GM18520 (cell line): ENCODE results near the gene TNFAIP8.

Experiments
- ATAC-seq: cut with Tn5 transposase; IDR thresholded peaks from one replicate; pipeline ENCODE4 v1.9.1; 2021; ENCODE audit not compliant: unreplicated experiment

The TNFAIP8 gene

GRCh38 chr5:119345861-119346260 lies 10.0 kb upstream of the TNFAIP8 start:
- no peak for ATAC-seq

DNA sequence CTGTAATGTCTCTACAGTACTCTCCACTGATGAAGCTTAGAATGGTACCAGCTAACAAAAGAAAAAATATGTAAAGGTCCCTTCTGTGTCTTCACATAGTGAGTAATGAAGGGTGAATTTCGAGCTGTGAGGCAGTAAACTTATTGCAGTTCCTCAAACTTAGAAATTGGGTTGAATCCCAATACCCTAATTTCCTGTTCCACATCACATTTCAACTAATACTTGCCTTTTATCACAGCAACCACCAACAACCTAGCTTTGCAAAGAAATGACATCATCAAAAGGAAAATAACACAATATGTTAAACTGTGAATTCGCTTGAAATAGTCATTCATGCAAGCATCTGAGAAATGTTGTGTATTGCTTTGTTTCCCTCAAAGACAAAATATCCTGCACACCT lies 9.4 kb upstream of the TNFAIP8 start:
- no peak for ATAC-seq

- no peak for ATAC-seq
Observed at GRCh38 chr5:119347574-119347973, 8.2 kb upstream of the TNFAIP8 start.

GRCh38 chr5:119347991-119348390 lies 7.8 kb upstream of the TNFAIP8 start:
- ATAC-seq: no peak

DNA sequence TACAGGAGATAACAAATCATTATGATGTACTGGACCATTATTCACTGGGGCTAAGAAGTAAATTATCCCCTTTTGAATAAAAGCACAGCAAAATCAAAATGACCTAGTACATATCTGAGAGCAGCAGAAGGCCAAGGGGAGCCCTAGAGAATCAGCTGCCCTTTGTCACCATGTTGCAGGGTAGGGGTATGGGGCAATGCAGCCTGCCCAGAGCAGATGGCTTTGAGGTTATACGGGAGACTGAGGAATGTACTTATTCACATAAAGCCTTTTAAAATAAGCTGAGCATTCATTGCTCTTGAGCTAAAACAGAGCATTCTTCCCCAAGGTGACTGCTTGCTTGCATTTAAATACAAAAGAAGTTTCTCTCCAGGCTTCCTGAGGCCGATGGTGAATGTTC lies 2.6 kb upstream of the TNFAIP8 start:
- no peak for ATAC-seq

GRCh38 chr5:119353686-119354366 lies 2.0 kb upstream of the TNFAIP8 start:
- ATAC-seq: peak; percentile 60

GRCh38 chr5:119354537-119355243 lies 1.1 kb upstream of the TNFAIP8 start:
- no peak for ATAC-seq

- ATAC-seq: no peak
Observed at GRCh38 chr5:119355244-119355638, 578 bp upstream of the TNFAIP8 start.

DNA sequence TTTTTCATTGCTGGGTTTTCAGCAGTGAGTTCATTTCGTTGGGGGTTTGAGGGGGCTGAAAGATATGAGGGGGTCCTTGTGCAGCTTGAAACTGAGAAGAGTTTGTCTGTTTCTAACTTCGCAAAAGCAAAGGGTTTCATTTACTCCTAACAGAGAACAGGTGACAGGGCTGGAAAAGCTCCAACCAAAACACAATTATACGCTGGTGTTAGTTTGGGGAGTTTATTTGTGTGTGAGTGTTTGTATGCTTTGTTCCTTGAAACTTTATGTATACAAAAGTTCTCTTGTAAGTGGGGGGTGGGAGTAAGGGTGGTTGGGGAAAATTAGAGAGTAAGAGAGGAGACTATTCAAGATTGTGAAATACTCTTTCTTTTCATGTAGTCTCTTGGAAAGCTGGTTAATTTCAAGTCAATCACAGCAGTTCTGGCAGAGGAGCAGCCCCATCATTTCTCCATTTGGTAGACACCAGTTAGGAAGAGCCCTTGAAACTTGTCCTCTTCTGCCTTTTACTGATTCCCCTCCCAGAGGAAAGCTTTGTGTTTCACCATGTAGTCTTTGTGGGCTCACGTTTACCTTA lies 881 bp downstream of the TNFAIP8 start:
- no peak for ATAC-seq

- no peak for ATAC-seq
Observed at GRCh38 chr5:119357270-119357669, 1.5 kb downstream of the TNFAIP8 start.

- ATAC-seq: no peak
Observed at GRCh38 chr5:119357808-119358529, 2.1 kb downstream of the TNFAIP8 start.

- ATAC-seq: no peak
Observed at GRCh38 chr5:119358530-119358900, 2.7 kb downstream of the TNFAIP8 start.

DNA sequence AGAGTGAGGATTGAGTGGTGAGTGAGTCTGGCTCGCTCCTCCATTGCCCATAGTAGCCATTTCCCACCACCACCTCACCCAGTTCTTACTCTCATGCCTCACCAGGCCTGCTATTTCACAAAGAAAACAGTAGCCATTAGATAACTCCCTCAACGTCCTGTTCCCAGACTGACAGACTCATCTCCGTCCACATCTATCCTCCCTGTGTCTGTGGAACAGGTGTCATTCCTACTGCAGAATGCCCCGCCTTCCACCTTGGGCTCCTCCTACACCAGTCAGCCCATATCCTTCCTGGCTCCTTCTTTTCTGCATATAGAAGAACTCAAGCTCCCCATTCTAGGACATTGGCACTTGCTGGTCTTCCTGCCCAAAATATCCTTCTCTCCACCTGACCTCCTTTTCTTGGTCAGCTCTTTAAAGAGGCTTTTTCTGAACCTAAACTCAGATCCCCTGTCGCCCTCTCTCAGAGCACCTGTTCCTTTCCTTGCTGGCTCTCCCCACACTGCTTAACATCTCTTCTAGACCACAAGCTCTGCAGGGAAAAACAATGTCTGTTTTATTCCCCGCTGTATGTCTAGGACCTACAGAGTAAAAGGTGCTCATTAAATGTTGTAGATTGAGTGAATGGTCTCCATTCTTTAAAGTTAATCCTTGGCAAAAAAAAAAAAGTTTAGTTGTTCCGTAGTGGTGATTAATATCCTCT lies 3.2 kb downstream of the TNFAIP8 start:
- no peak for ATAC-seq

DNA sequence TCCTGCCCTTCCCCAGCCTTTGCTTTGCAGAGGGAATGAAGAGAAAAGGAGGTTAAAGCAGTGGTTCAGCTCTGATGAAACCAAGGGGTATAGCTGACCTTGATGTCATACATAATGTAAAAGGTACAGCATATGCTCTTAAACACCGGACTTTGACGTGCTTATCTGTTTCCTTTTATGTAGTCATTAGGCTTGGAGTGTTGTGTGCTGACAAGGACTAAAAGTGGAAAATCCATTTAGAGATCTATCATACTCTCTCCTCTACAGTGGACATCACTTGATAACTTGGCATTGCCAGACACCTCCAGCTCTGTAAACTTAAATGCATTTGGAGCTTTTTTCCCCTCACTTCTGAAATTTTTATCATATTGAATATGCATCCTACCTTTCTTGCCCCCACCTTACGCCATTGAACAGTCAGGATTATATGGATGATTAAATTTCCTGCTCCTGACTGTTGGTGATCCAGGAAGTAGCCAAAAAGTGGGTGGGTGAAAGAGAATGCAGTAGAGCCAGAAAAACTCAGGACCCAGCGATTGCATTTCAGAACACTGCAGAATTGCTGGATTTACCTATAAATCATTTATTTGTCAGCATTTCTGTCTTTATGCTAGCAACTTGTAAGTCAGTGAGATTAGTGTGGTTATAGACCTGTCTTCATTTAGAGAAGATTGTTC lies 4.1 kb downstream of the TNFAIP8 start:
- no peak for ATAC-seq

GRCh38 chr5:119360905-119361593 lies 5.2 kb downstream of the TNFAIP8 start:
- no peak for ATAC-seq

- ATAC-seq: no peak
Observed at GRCh38 chr5:119361594-119362125, 5.8 kb downstream of the TNFAIP8 start.

GRCh38 chr5:119362714-119363113 lies 6.9 kb downstream of the TNFAIP8 start:
- no peak for ATAC-seq

DNA sequence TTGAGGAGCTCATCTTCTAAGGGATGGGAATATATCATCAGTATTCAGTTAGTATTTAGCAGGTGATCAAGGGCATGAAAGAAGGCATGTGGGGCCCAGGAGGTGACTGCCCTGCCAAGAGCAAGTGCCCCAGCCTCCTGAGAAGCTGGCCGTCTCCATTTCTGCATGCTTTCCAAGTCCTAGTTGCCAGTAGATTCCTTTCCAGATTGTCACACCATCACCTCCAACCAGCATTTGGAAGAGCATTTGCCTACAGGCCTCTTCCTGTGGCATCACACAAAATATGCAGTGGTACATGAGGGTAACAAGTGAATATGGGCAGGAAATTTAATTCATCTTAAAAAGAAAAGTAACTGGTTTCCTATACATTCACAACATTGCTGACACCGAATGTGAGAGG lies 7.5 kb downstream of the TNFAIP8 start:
- ATAC-seq: no peak

GRCh38 chr5:119363936-119364335 lies 8.1 kb downstream of the TNFAIP8 start:
- ATAC-seq: peak; percentile 19
